Measurements from ENCODE around the gene IRX4. TPM values are rescaled to one million over a fixed set of nuclear protein-coding genes. Genes with fewer than 3 reads are reported as not detected.
A peak's percentile ranks its signal among the peaks of the same experiment; 100 is the strongest.

The IRX4 gene
- not detected in 2 replicates for total RNA-seq (2012; rRNA removed)
- polyA plus RNA-seq (2012; rRNA removed), result not detected in 2 replicates
- 0.04 and 0.07 TPM in 2 replicates for polyA plus RNA-seq (2012; cell fraction: cytosol; rRNA removed)
- 0.18 and 0.25 TPM in 2 replicates for polyA plus RNA-seq (2012; cell fraction: nucleus; rRNA removed; ENCODE audit: low replicate concordance)
- percentile 8 among the genes with signal in this experiment for Bru-seq, nascent RNA
- percentile 7 among the genes with signal in this experiment for BruChase-seq, experiment 1, labeled RNA remaining after a 6-hour chase
- BruChase-seq, experiment 2, labeled RNA remaining after a 2-hour chase, result not detected
- long read RNA-seq, result 0 reads

GRCh38 chr5:1882337-1883119 lies at the start of gene IRX4:
Gene IRX4 (minus strand): TSS chr5:1882925. CDS start chr5:1882647, 278 bp downstream.
- no peak within 1 kb of the TSS for H2BK15ac ChIP-seq (ENCODE audit: low read depth, low read length)
- no peak within 1 kb of the TSS for H2BK120ac ChIP-seq (ENCODE audit: low read depth, low read length)
- ChIA-PET CTCF (no interaction called here), POLR2A (ENCODE audit: unreplicated experiment) (no interaction called here)
- H4K8ac ChIP-seq (ENCODE audit: low read depth in 2 of 2, low read length in 2 of 2), result no peak within 1 kb of the TSS
- DNase-seq (peak; percentile 20), ATAC-seq (ENCODE audit: low read depth) (peak; percentile 65)
- no peak within 1 kb of the TSS for H3K56ac ChIP-seq (ENCODE audit: extremely low read depth, insufficient read depth, low read length)
- no peak within 1 kb of the TSS for H3K27ac ChIP-seq (ENCODE audit: insufficient read depth, low read length)
- WGBS, 2 experiments (ENCODE audit: extremely low coverage in 2 of 2, insufficient read length in 1 of 2), result 3% methylated on average over 7 of the region's 83 CpGs; no CpG with 5 or more reads in 1 of the 2 experiments
- no peak within 1 kb of the TSS for H2BK5ac ChIP-seq (ENCODE audit: low read depth, low read length, poor library complexity, severe bottlenecking)
- H4K20me1 ChIP-seq (ENCODE audit: insufficient read depth, low read length), result no peaks in the 10 kb centered on the region
- no peak within 1 kb of the TSS for H3K14ac ChIP-seq (replicated peaks; ENCODE audit: low read depth, low read length)
- no TSS peak for BruUV-seq (replicated peaks)
- no peak within 1 kb of the TSS for H2AK5ac ChIP-seq (ENCODE audit: low read depth, low read length)
- intact Hi-C loops (cut with micrococcal nuclease), result no loop called here
- H3K23ac ChIP-seq (ENCODE audit: low read depth, low read length), result no peak within 1 kb of the TSS
- no peak within 1 kb of the TSS for H2BK20ac ChIP-seq (ENCODE audit: low read depth, low read length)
- no peaks in the 10 kb centered on the region for H3K79me1 ChIP-seq (ENCODE audit: low read depth in 1 of 2, low read length in 2 of 2)
- peaks cover 6% of the 10 kb centered on the region; the same call in 1 of the 2 replicates for H3K9me3 ChIP-seq (ENCODE audit: control insufficient read depth, insufficient read depth, low read length)
- H3K4me2 ChIP-seq (ENCODE audit: low read depth, low read length), result peak within 1 kb of the TSS; percentile 66
- no peak for TF ChIP-seq NFE2L2 (IDR thresholded peaks at IDR 0.05; ENCODE audit: low read depth, low read length)
- TF ChIP-seq RFX5 (IDR thresholded peaks at IDR 0.05; ENCODE audit: low read depth, low read length), result no peak
- no peak for TF ChIP-seq RAD21 (IDR thresholded peaks at IDR 0.05; ENCODE audit: low read length)
- no peak for TF ChIP-seq RCOR1 (IDR thresholded peaks at IDR 0.05; ENCODE audit: insufficient replicate concordance, low read length)
- TF ChIP-seq POLR2A (IDR thresholded peaks at IDR 0.05; ENCODE audit: low read depth, low read length), result no peak
- no peak for TF ChIP-seq USF2 (IDR thresholded peaks at IDR 0.05; ENCODE audit: low read depth, low read length)
- no peak for TF ChIP-seq CTCF (conservative IDR thresholded peaks at IDR 0.05; ENCODE audit: low read depth, low read length)
- TF ChIP-seq MAZ (IDR thresholded peaks at IDR 0.05; ENCODE audit: borderline replicate concordance, low read depth, low read length), result no peak
- H3K9me1 ChIP-seq (ENCODE audit: insufficient read depth, low read length), result no peaks in the 10 kb centered on the region
- no peak within 1 kb of the TSS for H3K9ac ChIP-seq (ENCODE audit: low read depth, low read length)
- H3K27me3 ChIP-seq (ENCODE audit: control insufficient read depth, insufficient read depth, low read length), result peaks cover 85% of the 10 kb centered on the region
- no peak within 1 kb of the TSS for H3K18ac ChIP-seq (ENCODE audit: low read depth, low read length)
- dilution Hi-C loops (cut with HindIII; ENCODE audit: low sequenced_read_pairs, unreplicated experiment), result no loop called here
- H4K5ac ChIP-seq (ENCODE audit: low read depth, low read length), result no peak within 1 kb of the TSS
- in situ Hi-C loops (cut with MboI; ENCODE audit: low sequenced_read_pairs), result no loop called here
- peak within 1 kb of the TSS; percentile 13 for H2AFZ ChIP-seq (replicated peaks; ENCODE audit: low read length, poor library complexity)
- no peaks in the 10 kb centered on the region for H3K4me1 ChIP-seq (ENCODE audit: control insufficient read depth, insufficient read depth, low read length)
- no peak within 1 kb of the TSS for H3K4ac ChIP-seq (ENCODE audit: low read depth, low read length)
- no peak within 1 kb of the TSS for H3K4me3 ChIP-seq (ENCODE audit: insufficient read depth, low read depth, low read length)
- no peaks in the 10 kb centered on the region for H3K36me3 ChIP-seq (ENCODE audit: control insufficient read depth, insufficient read depth, low read length)
- H2AK9ac ChIP-seq (replicated peaks; ENCODE audit: low read depth, low read length, poor library complexity), result no peak within 1 kb of the TSS
- no peak within 1 kb of the TSS for H4K91ac ChIP-seq (ENCODE audit: insufficient read depth, low read depth, low read length)
